T47D (cell line): Measurements from ENCODE around the gene RASGRP4.

Experiments used
- DNase-seq, 2 experiments: peaks; one replicate each; pipeline versions ENCODE4 v3.0.0 to v3.0.0-alpha.2; 2011 to 2012; ENCODE audit warnings: low read depth in 1 of 2, low spot score in 1 of 2
- JUND ChIP-seq: IDR thresholded peaks from 2 replicates; pipeline ENCODE4 v1.6.1; 2012; ENCODE audit warnings: low read depth
- in situ Hi-C: cut with HindIII; loops from 2 replicates; pipeline ENCODE4 v1.10.0; 2016; ENCODE audit warnings: low sequenced_read_pairs, low pct_unique_long_range_greater_than_20kb

The RASGRP4 gene

GRCh38 chr19:38402967-38403674, 22.9 kb downstream of the RASGRP4 start, which contains the start of gene FAM98C:
TSS of gene FAM98C (plus strand) at chr19:38403093. CDS start at chr19:38403154, 61 bp downstream.
- TF ChIP-seq JUND, result no peak
- in situ Hi-C loops, result no loop called here
- peak; percentile 97 to 99 for DNase-seq

- TF ChIP-seq JUND, result no peak
- no peak for DNase-seq
- in situ Hi-C loops, result no loop called here
These were observed 23.4 kb downstream of the RASGRP4 start for GRCh38 chr19:38402623-38402966.

- in situ Hi-C loops, result no loop called here
- DNase-seq, result peak in 1 of 2 experiments; percentile 64
- TF ChIP-seq JUND, result no peak
These were observed 24.9 kb downstream of the RASGRP4 start for GRCh38 chr19:38401148-38401547.

GRCh38 chr19:38400361-38400760, 25.7 kb downstream of the RASGRP4 start:
- no peak for TF ChIP-seq JUND
- no peak for DNase-seq
- in situ Hi-C loops, result no loop called here

- no peak for DNase-seq
- in situ Hi-C loops, result no loop called here
These were observed 26.5 kb downstream of the RASGRP4 start for GRCh38 chr19:38399537-38399936.

GRCh38 chr19:38399081-38399480, 26.9 kb downstream of the RASGRP4 start:
- TF ChIP-seq JUND, result no peak
- in situ Hi-C loops, result no loop called here
- DNase-seq, result no peak

More at GRCh38 chr19:38399537-38399936, 26.5 kb downstream of the RASGRP4 start:
- TF ChIP-seq JUND, result no peak

GRCh38 chr19:38395381-38396114, 30.5 kb downstream of the RASGRP4 start:
- no peak for DNase-seq
- TF ChIP-seq JUND, result no peak
- in situ Hi-C loops, result no loop called here

- TF ChIP-seq JUND, result no peak
- in situ Hi-C loops, result no loop called here
- DNase-seq, result no peak
These were observed 31.5 kb downstream of the RASGRP4 start for GRCh38 chr19:38394488-38394887.

- no peak for TF ChIP-seq JUND
- in situ Hi-C loops, result no loop called here
- no peak for DNase-seq
These were observed 33.2 kb downstream of the RASGRP4 start for GRCh38 chr19:38392707-38393308.

- DNase-seq, result no peak
- no peak for TF ChIP-seq JUND
- in situ Hi-C loops, result no loop called here
These were observed 34.0 kb downstream of the RASGRP4 start for GRCh38 chr19:38391911-38392464.

GRCh38 chr19:38389957-38390924, 35.8 kb downstream of the RASGRP4 start:
- in situ Hi-C loops, result no loop called here
- TF ChIP-seq JUND, result no peak
- no peak for DNase-seq
